OCI-LY7 (cell line): ENCODE data around the gene ZNF783. TPM values are rescaled to one million over a fixed set of nuclear protein-coding genes. Genes with fewer than 3 reads are reported as not detected.

Source experiments
- BruUV-seq: library from RNA; stranded (reverse); fragments of 400-500 nt; replicated peaks from 2 replicates; lab custom pipeline; 2021; lab: Mats Ljungman, UMichigan
- CTCF ChIA-PET: fragments of 300-600 bp; sonication (Branson Sonifier 250); formaldehyde crosslinking; loops from one replicate; lab custom pipeline; 2022; ENCODE audit warnings: antibody characterized with exemption; ENCODE audit not compliant: unreplicated experiment; lab: Charles Lee
- POLR2A ChIA-PET: fragments of 300-600 bp; sonication (Branson Sonifier 250); formaldehyde crosslinking; loops from one replicate; lab custom pipeline; 2022; ENCODE audit warnings: antibody characterized with exemption; lab: Charles Lee
- DNase-seq: peaks from one replicate; pipeline ENCODE4 v3.0.0-alpha.2; 2015; ENCODE audit warnings: low spot score
- H2AFZ ChIP-seq: fragments of 200-600 bp; sonication (generic), shearing (Covaris generic); 2 replicates; pipeline ENCODE4 v1.6.1; 2014; ENCODE audit warnings: mild to moderate bottlenecking, antibody characterized with exemption, low read length, moderate library complexity
- H3K27ac ChIP-seq: fragments of 200-600 bp; sonication (generic); 2 replicates; pipeline ENCODE4 v1.5.1; 2014; ENCODE audit warnings: mixed run types, low read depth, mild to moderate bottlenecking, moderate library complexity, low read length, inconsistent platforms; ENCODE audit not compliant: poor library complexity, severe bottlenecking
- H3K36me3 ChIP-seq: fragments of 200-600 bp; sonication (generic); 2 replicates; pipeline ENCODE4 v1.6.1; 2014; ENCODE audit warnings: mild to moderate bottlenecking, antibody characterized with exemption, low read length, moderate library complexity, mixed read lengths; ENCODE audit not compliant: insufficient read depth
- H3K4me1 ChIP-seq: fragments of 200-600 bp; sonication (generic); 2 replicates; pipeline ENCODE4 v1.5.1; 2014; ENCODE audit warnings: mild to moderate bottlenecking, low read length; ENCODE audit not compliant: insufficient read depth, poor library complexity, severe bottlenecking
- H3K4me2 ChIP-seq: fragments of 200-600 bp; sonication (generic); 2 replicates; pipeline ENCODE4 v1.6.1; 2014; ENCODE audit warnings: mild to moderate bottlenecking, low read length
- H3K4me3 ChIP-seq: fragments of 200-600 bp; sonication (generic); 2 replicates; pipeline ENCODE4 v1.5.1; 2014; ENCODE audit warnings: mild to moderate bottlenecking, low read depth, low read length; ENCODE audit not compliant: poor library complexity, severe bottlenecking
- H3K79me2 ChIP-seq: fragments of 200-600 bp; sonication (generic); 2 replicates; pipeline ENCODE4 v1.6.1; 2016; ENCODE audit warnings: low read depth, mild to moderate bottlenecking, low read length, moderate library complexity, mixed read lengths; ENCODE audit not compliant: insufficient read depth
- H3K9me2 ChIP-seq: fragments of 200-600 bp; sonication (generic); 2 replicates; pipeline ENCODE4 v1.6.1; 2016; ENCODE audit warnings: mild to moderate bottlenecking, low read length, mixed read lengths; ENCODE audit not compliant: insufficient read depth
- H3K9me3 ChIP-seq: fragments of 200-600 bp; sonication (generic); 2 replicates; pipeline ENCODE4 v1.6.1; 2014; ENCODE audit warnings: mild to moderate bottlenecking, mixed run types, low read length, mixed read lengths
- H4K20me1 ChIP-seq: fragments of 200-600 bp; sonication (generic); 2 replicates; pipeline ENCODE4 v1.6.1; 2014; ENCODE audit warnings: mild to moderate bottlenecking, antibody characterized with exemption, low read length, moderate library complexity, mixed read lengths; ENCODE audit not compliant: insufficient read depth
- CTCF ChIP-seq: fragments of 200-600 bp; sonication (generic); conservative IDR thresholded peaks from 2 replicates; pipeline ENCODE4 v1.5.1; 2014; ENCODE audit warnings: mild to moderate bottlenecking, antibody characterized with exemption, low read length, moderate library complexity, mixed read lengths
- EZH2phosphoT487 ChIP-seq: fragments of 200-600 bp; sonication (generic); IDR thresholded peaks from 2 replicates; pipeline ENCODE4 v1.6.1; 2018; ENCODE audit warnings: low read depth, borderline replicate concordance, mild to moderate bottlenecking, mixed run types, antibody characterized with exemption, low read length, moderate library complexity, mixed read lengths
- intact Hi-C: fragments of 100-400 bp; cut with micrococcal nuclease; formaldehyde crosslinking; loops from one replicate; pipeline ENCODE4 v1.10.0; 2022; ENCODE audit not compliant: unreplicated experiment
- total RNA-seq, 2 experiments: library from RNA; depleted of rRNA in 1 of 2; stranded (reverse); fragments of >200 nt in 1 of 2; shearing (Covaris generic) in 1 of 2; gene quantifications; 2 replicates each; pipeline ENCODE4 v1.2.3, GENCODE V29; 2014 to 2022

ZNF783 gene
- total RNA-seq, 2 experiments from 2014 or later: 13.1 to 18.8 TPM

- Histone ChIP-seq H3K4me3 (no peak overlapping the region), H3K9me2 (no peaks in the 10 kb centered on the region), H3K4me2 (no peak overlapping the region), H3K4me1 (no peaks in the 10 kb centered on the region), H4K20me1 (no peaks in the 10 kb centered on the region), H3K27ac (no peak overlapping the region), H3K36me3 (no peaks in the 10 kb centered on the region), H2AFZ (no peak overlapping the region), H3K9me3 (no peaks in the 10 kb centered on the region), H3K79me2 (no peaks in the 10 kb centered on the region)
- TF ChIP-seq CTCF (no peak), EZH2phosphoT487 (no peak)
- CTCF ChIA-PET: interaction anchor here (0.6 kb wide), 1 partner anchor 34 kb away, joined by 3 read pairs; the partner anchor contains the start of gene ZNF783
- no peak for DNase-seq
- intact Hi-C loops: no loop called here
- POLR2A ChIA-PET: interaction anchor here (0.6 to 1.3 kb wide), 3 partner anchors 12 to 522 kb away, joined by 3 read pairs; no protein-coding TSS in a partner anchor
- no TSS peak for BruUV-seq
Measured at GRCh38 chr7:149296368-149296767, 34.4 kb downstream of the ZNF783 start.

GRCh38 chr7:149297034-149297755 lies 35.2 kb downstream of the ZNF783 start:
- H3K36me3 ChIP-seq: no peaks in the 10 kb centered on the region
- H3K4me1 ChIP-seq: no peaks in the 10 kb centered on the region
- H3K9me3 ChIP-seq: no peaks in the 10 kb centered on the region
- no TSS peak for BruUV-seq
- H3K27ac ChIP-seq: no peak overlapping the region
- no peak overlapping the region for H2AFZ ChIP-seq
- H3K9me2 ChIP-seq: no peaks in the 10 kb centered on the region
- no peaks in the 10 kb centered on the region for H4K20me1 ChIP-seq
- ChIA-PET POLR2A (interaction anchor here (1.0 to 1.3 kb wide), 2 partner anchors 12 to 13 kb away, joined by 3 read pairs; no protein-coding TSS in a partner anchor), CTCF (interaction anchor here (0.6 kb wide), 1 partner anchor 35 kb away, joined by 3 read pairs; the partner anchor contains the start of gene ZNF783)
- H3K4me3 ChIP-seq: no peak overlapping the region
- intact Hi-C loops: no loop called here
- no peaks in the 10 kb centered on the region for H3K79me2 ChIP-seq
- no peak for DNase-seq
- TF ChIP-seq CTCF: no peak
- H3K4me2 ChIP-seq: no peak overlapping the region
